ENCODE results near the gene CFAP45. TPM values are rescaled to one million over a fixed set of nuclear protein-coding genes. Genes with fewer than 3 reads are reported as not detected.

Gene CFAP45
- total RNA-seq, 5 donors from 2014 or later (not counting 1 experiment from before 2014, with no cell fraction given) = 1.2 to 4.7 (median 1.5) TPM

GRCh38 chr1:159896546-159896930 is 3.4 kb downstream of the CFAP45 start:
- Mint-ChIP-seq H3K4me3 (no peak overlapping the region), H3K4me1 (peaks cover under 1 to 2% (median 2%) of the 10 kb centered on the region in 3 donors), H3K9me3 (no peaks in the 10 kb centered on the region), H3K27ac (no peak overlapping the region), H3K27me3 (no peaks in the 10 kb centered on the region), H3K36me3 (no peaks in the 10 kb centered on the region)
- DNase-seq = no peak
- POLR2A ChIA-PET = interaction anchor here in 1 of 2 donors (0.8 kb wide), 1 partner anchor 27 kb away, joined by 4 read pairs; no protein-coding TSS in a partner anchor
- Histone ChIP-seq H3K9me3 (no peaks in the 10 kb centered on the region), H3K27ac (ENCODE audit: low read length) (no peak overlapping the region), H3K4me3 (ENCODE audit: control insufficient read depth in 1 of 2, extremely low read depth in 1 of 2, low read length in 1 of 2) (no peak overlapping the region), H3K4me1 (ENCODE audit: control insufficient read depth in 1 of 2, extremely low read depth in 1 of 2, insufficient read depth in 2 of 2, low read length in 2 of 2) (peaks cover 0 to 7% of the 10 kb centered on the region in 2 experiments), H3K27me3 (replicated peaks in 1 of 2; ENCODE audit: control insufficient read depth in 2 of 2, extremely low read depth in 1 of 2, insufficient read depth in 2 of 2, low read length in 1 of 2) (peaks cover 0 to 6% of the 10 kb centered on the region in 2 experiments), H3K36me3 (ENCODE audit: control insufficient read depth in 2 of 2, extremely low read depth in 1 of 2, insufficient read depth in 1 of 2, low read length in 1 of 2) (no peaks in the 10 kb centered on the region)
- CTCF ChIA-PET = interaction anchor here in 1 of 2 donors (1.5 kb wide), 1 partner anchor 15 kb away, joined by 4 read pairs; no protein-coding TSS in a partner anchor
- no peak for ATAC-seq (replicated peaks in 1 of 4)
- 100% methylated on average over 2 of the region's 3 CpGs for WGBS (ENCODE audit: insufficient coverage)

DNA sequence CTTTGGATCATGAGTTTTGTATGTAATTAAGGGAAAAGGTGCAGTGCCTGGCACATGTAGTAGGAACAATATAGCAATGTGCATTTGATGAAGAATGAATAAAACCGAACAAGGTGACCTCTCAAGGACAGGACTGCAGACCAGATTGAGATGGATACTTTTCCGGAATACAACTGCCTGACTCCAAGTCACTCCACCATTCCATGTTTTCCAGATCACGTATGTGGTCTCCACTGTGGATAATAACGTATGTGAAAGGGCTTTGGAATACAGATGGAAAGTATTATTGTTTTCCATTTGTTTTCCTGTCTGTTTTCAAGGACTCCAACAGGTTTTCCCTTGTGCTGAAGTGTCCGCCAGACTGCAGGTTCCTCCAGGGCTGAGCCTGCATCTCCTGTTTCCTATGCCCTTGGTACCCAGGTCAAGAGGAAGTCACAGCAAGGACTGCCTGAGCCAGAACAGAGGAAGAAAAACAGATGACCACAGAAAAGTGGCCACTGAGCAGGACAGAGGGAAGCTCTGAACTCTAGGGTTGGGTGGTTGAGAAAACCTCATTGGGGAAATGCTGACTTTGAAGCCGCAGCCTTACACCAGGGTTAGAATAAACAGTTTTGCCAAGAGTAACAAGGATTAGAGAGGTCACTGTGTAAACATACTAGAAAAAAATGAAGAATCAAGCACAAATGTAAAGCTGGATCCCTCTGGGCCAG is 4.0 kb downstream of the CFAP45 start:
- no peaks in the 10 kb centered on the region for H3K36me3 ChIP-seq (ENCODE audit: control insufficient read depth in 2 of 2, extremely low read depth in 1 of 2, insufficient read depth in 1 of 2, low read length in 1 of 2)
- H3K4me1 ChIP-seq (ENCODE audit: control insufficient read depth in 1 of 2, extremely low read depth in 1 of 2, insufficient read depth in 2 of 2, low read length in 2 of 2) = peaks cover 0 to 9% of the 10 kb centered on the region in 2 experiments
- H3K27me3 Mint-ChIP-seq = no peaks in the 10 kb centered on the region
- H3K4me3 Mint-ChIP-seq = no peak overlapping the region
- ChIA-PET CTCF (interaction anchor here (1.5 kb wide), 2 partner anchors 16 to 97 kb away, joined by 3 to 4 read pairs; no protein-coding TSS in a partner anchor), POLR2A (interaction anchor here in 1 of 2 donors (0.8 kb wide), 1 partner anchor 28 kb away, joined by 4 read pairs; no protein-coding TSS in a partner anchor)
- ATAC-seq (replicated peaks in 1 of 4) = no peak
- H3K9me3 ChIP-seq = no peaks in the 10 kb centered on the region
- no peaks in the 10 kb centered on the region for H3K36me3 Mint-ChIP-seq
- no peak for DNase-seq
- WGBS (ENCODE audit: insufficient coverage) = 94% methylated on average over 3 of the region's 6 CpGs
- no peak overlapping the region for H3K4me3 ChIP-seq (ENCODE audit: control insufficient read depth in 1 of 2, extremely low read depth in 1 of 2, low read length in 1 of 2)
- no peak overlapping the region for H3K27ac Mint-ChIP-seq
- H3K27ac ChIP-seq (ENCODE audit: low read length) = no peak overlapping the region
- H3K27me3 ChIP-seq (replicated peaks in 1 of 2; ENCODE audit: control insufficient read depth in 2 of 2, extremely low read depth in 1 of 2, insufficient read depth in 2 of 2, low read length in 1 of 2) = peaks cover 0 to 6% of the 10 kb centered on the region in 2 experiments
- peaks cover 4 to 6% (median 5%) of the 10 kb centered on the region in 3 donors for H3K4me1 Mint-ChIP-seq
- no peaks in the 10 kb centered on the region for H3K9me3 Mint-ChIP-seq

- ChIA-PET CTCF (interaction anchor here (1.3 to 1.6 kb wide), 4 partner anchors 91 to 184 kb away, joined by 3 to 6 read pairs (median 3); no protein-coding TSS in a partner anchor), POLR2A (no interaction called here)
- DNase-seq = no peak
- H3K4me1 ChIP-seq (ENCODE audit: control insufficient read depth in 1 of 2, extremely low read depth in 1 of 2, insufficient read depth in 2 of 2, low read length in 2 of 2) = peaks cover 0 to 12% of the 10 kb centered on the region in 2 experiments
- H3K4me1 Mint-ChIP-seq = peaks cover 5 to 7% (median 6%) of the 10 kb centered on the region in 3 donors
- no peak for ATAC-seq (replicated peaks in 1 of 4)
- H3K36me3 ChIP-seq (ENCODE audit: control insufficient read depth in 2 of 2, extremely low read depth in 1 of 2, insufficient read depth in 1 of 2, low read length in 1 of 2) = no peaks in the 10 kb centered on the region
- no peak overlapping the region for H3K27ac ChIP-seq (ENCODE audit: low read length)
- H3K4me3 Mint-ChIP-seq = no peak overlapping the region
- no peak overlapping the region for H3K27ac Mint-ChIP-seq
- peaks cover 0 to 5% of the 10 kb centered on the region in 2 experiments for H3K27me3 ChIP-seq (replicated peaks in 1 of 2; ENCODE audit: control insufficient read depth in 2 of 2, extremely low read depth in 1 of 2, insufficient read depth in 2 of 2, low read length in 1 of 2)
- no peaks in the 10 kb centered on the region for H3K9me3 ChIP-seq
- no CpG with 5 or more reads among the region's 3 CpGs for WGBS (ENCODE audit: insufficient coverage)
- no peaks in the 10 kb centered on the region for H3K9me3 Mint-ChIP-seq
- no peaks in the 10 kb centered on the region for H3K36me3 Mint-ChIP-seq
- no peaks in the 10 kb centered on the region for H3K27me3 Mint-ChIP-seq
- no peak overlapping the region for H3K4me3 ChIP-seq (ENCODE audit: control insufficient read depth in 1 of 2, extremely low read depth in 1 of 2, low read length in 1 of 2)
Observed at GRCh38 chr1:159895286-159895685, 4.7 kb downstream of the CFAP45 start.

- POLR2A ChIA-PET = interaction anchor here (1.2 to 3.3 kb wide), 3 partner anchors 30 to 32 kb away, joined by 5 to 18 read pairs (median 5); partner anchors contain the start of gene TAGLN2 (in 1 of the 2)
- Histone ChIP-seq H3K9me3 (no peaks in the 10 kb centered on the region), H3K4me1 (ENCODE audit: control insufficient read depth in 1 of 2, extremely low read depth in 1 of 2, insufficient read depth in 2 of 2, low read length in 2 of 2) (peaks cover 0 to 21% of the 10 kb centered on the region in 2 experiments), H3K27me3 (replicated peaks in 1 of 2; ENCODE audit: control insufficient read depth in 2 of 2, extremely low read depth in 1 of 2, insufficient read depth in 2 of 2, low read length in 1 of 2) (no peaks in the 10 kb centered on the region), H3K4me3 (ENCODE audit: control insufficient read depth in 1 of 2, extremely low read depth in 1 of 2, low read length in 1 of 2) (no peak overlapping the region), H3K27ac (ENCODE audit: low read length) (no peak overlapping the region), H3K36me3 (ENCODE audit: control insufficient read depth in 2 of 2, extremely low read depth in 1 of 2, insufficient read depth in 1 of 2, low read length in 1 of 2) (no peaks in the 10 kb centered on the region)
- peak in 2 of 4 experiments; percentile 19 to 34 for ATAC-seq (replicated peaks in 1 of 4)
- no peaks in the 10 kb centered on the region for H3K27me3 Mint-ChIP-seq
- CTCF ChIA-PET = interaction anchor here (0.5 to 5.6 kb wide), 26 partner anchors 11 to 673 kb away, joined by 3 to 75 read pairs (median 5); partner anchors contain the start of genes DUSP23 (in 1 of the 2), FCRL6 (in 1 of the 2), IGSF9 (in 1 of the 2) and TAGLN2 (in 1 of the 2)
- DNase-seq = peak in 4 of 35 experiments; percentile 7 to 41 (median 24)
- 20% methylated on average over 1 of the region's 5 CpGs for WGBS (ENCODE audit: insufficient coverage)
- H3K36me3 Mint-ChIP-seq = no peaks in the 10 kb centered on the region
- H3K9me3 Mint-ChIP-seq = no peaks in the 10 kb centered on the region
- no peak overlapping the region for H3K4me3 Mint-ChIP-seq
- no peak overlapping the region for H3K27ac Mint-ChIP-seq
- H3K4me1 Mint-ChIP-seq = peaks cover 5 to 21% (median 17%) of the 10 kb centered on the region in 3 donors
Observed at GRCh38 chr1:159892944-159893343, 7.0 kb downstream of the CFAP45 start.

DNA sequence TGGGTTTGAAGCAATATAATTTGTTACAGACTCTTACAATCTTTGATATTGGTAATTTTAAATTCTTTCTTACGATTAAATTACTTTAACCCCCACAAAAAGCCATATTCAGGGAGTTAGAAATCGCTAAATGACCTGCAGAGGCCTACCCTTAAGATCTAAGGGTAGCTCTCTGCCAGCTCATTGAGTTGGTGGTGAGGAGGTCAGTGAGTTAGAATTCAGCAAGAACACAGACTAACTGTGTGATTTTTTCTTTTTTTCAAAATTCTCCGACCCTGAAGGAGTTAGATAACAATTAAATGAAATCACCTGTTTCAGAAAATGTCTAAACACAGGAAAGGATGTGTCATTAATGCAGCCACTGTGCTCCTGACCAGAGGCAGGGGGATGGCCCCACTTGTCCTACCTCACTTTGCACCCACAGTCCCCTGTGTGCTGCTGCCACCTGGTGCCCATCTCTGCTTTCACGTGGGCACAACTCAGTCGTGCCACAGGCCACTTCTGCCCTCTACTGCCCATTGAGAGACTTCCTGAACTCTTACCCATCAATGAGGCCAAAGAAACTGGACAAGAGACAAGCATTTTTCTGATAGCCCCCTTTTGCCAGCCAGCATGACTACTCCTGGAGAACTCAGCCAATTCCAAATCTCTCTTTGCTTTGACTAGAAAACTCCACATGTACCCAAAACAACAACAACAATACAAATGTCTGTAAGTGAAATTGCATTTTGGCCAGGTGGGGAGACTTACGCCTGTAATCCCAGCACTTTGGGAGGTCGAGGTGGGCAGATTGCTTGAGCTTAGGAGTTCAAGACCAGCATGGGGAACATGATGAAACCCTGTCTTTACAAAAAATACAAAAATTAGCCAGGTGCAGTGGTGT is 8.4 kb downstream of the CFAP45 start:
- Mint-ChIP-seq H3K4me3 (no peak overlapping the region), H3K36me3 (no peaks in the 10 kb centered on the region), H3K27ac (peak overlapping the region in 1 of 2 donors; percentile 3), H3K9me3 (no peaks in the 10 kb centered on the region), H3K27me3 (no peaks in the 10 kb centered on the region), H3K4me1 (peaks cover 5 to 21% (median 17%) of the 10 kb centered on the region in 3 donors)
- WGBS (ENCODE audit: insufficient coverage) = 0% methylated on average over 2 of the region's 7 CpGs
- no peak overlapping the region for H3K4me3 ChIP-seq (ENCODE audit: control insufficient read depth in 1 of 2, extremely low read depth in 1 of 2, low read length in 1 of 2)
- CTCF ChIA-PET = interaction anchor here (0.9 to 5.6 kb wide), 17 partner anchors 9 to 116 kb away, joined by 3 to 75 read pairs (median 6); partner anchors contain the start of genes FCRL6 (in 2 of the 2), DUSP23 (in 1 of the 2), IGSF9 (in 1 of the 2) and TAGLN2 (in 1 of the 2)
- POLR2A ChIA-PET = interaction anchor here in 1 of 2 donors (1.8 to 3.3 kb wide), 2 partner anchors 32 to 34 kb away, joined by 5 to 18 read pairs; partner anchors contain the start of gene TAGLN2
- H3K36me3 ChIP-seq (ENCODE audit: control insufficient read depth in 2 of 2, extremely low read depth in 1 of 2, insufficient read depth in 1 of 2, low read length in 1 of 2) = no peaks in the 10 kb centered on the region
- ATAC-seq (replicated peaks in 1 of 4) (peak; percentile 91 to 98 (median 96)), DNase-seq (peak; percentile 39 to 88 (median 68))
- no peaks in the 10 kb centered on the region for H3K27me3 ChIP-seq (replicated peaks in 1 of 2; ENCODE audit: control insufficient read depth in 2 of 2, extremely low read depth in 1 of 2, insufficient read depth in 2 of 2, low read length in 1 of 2)
- no peak overlapping the region for H3K27ac ChIP-seq (ENCODE audit: low read length)
- H3K4me1 ChIP-seq (ENCODE audit: control insufficient read depth in 1 of 2, extremely low read depth in 1 of 2, insufficient read depth in 2 of 2, low read length in 2 of 2) = peaks cover 0 to 21% of the 10 kb centered on the region in 2 experiments
- H3K9me3 ChIP-seq = no peaks in the 10 kb centered on the region

All from T-cell (primary cell).